Nephron progenitor cell (in vitro differentiated cells): ENCODE results near the gene SLC33A1.
A peak's percentile ranks its signal among the peaks of the same experiment; 100 is the strongest.
"Not testable (repeated sequence)": the region's sequence is repeated elsewhere in the genome, so short reads cannot be mapped to it uniquely, and the experiment has no call there.

Source experiments
- DNase-seq: peaks from one replicate; pipeline ENCODE4 v3.0.0; 2021
- H3K27ac Mint-ChIP-seq: 2 replicates; pipeline ENCODE4 v1.8.0; 2021; ENCODE audit warnings: mild to moderate bottlenecking, moderate library complexity, mixed read lengths
- H3K27me3 Mint-ChIP-seq: 2 replicates; pipeline ENCODE4 v1.8.0; 2021; ENCODE audit warnings: mild to moderate bottlenecking, low read depth, mixed read lengths; ENCODE audit not compliant: poor library complexity
- H3K36me3 Mint-ChIP-seq: 2 replicates; pipeline ENCODE4 v1.8.0; 2021; ENCODE audit warnings: low read depth, mixed read lengths
- H3K4me1 Mint-ChIP-seq: 2 replicates; pipeline ENCODE4 v1.8.0; 2021; ENCODE audit warnings: mixed read lengths
- H3K4me3 Mint-ChIP-seq: 2 replicates; pipeline ENCODE4 v1.8.0; 2021; ENCODE audit warnings: mild to moderate bottlenecking, moderate library complexity, mixed read lengths
- H3K9me3 Mint-ChIP-seq: 2 replicates; pipeline ENCODE4 v1.8.0; 2021; ENCODE audit warnings: mild to moderate bottlenecking, moderate library complexity, mixed read lengths
- CTCF ChIP-seq: fragments of 200-600 bp; sonication (generic); IDR thresholded peaks from 2 replicates; pipeline ENCODE4 v1.5.0; 2021; ENCODE audit warnings: antibody characterized with exemption

Gene SLC33A1

GRCh38 chr3:155889212-155889611 is 35.0 kb upstream of the SLC33A1 start:
- Mint-ChIP-seq H3K36me3 (peaks cover 36% of the 10 kb centered on the region), H3K4me1 (peaks cover 12% of the 10 kb centered on the region), H3K27me3 (no peaks in the 10 kb centered on the region), H3K27ac (peak overlapping the region; percentile 96), H3K9me3 (no peaks in the 10 kb centered on the region), H3K4me3 (no peak overlapping the region)
- DNase-seq = no peak
- no peak for TF ChIP-seq CTCF

GRCh38 chr3:155886915-155887314 is 32.7 kb upstream of the SLC33A1 start:
- no peak for DNase-seq
- Mint-ChIP-seq H3K27ac (peak overlapping the region; percentile 80), H3K4me1 (peaks cover 12% of the 10 kb centered on the region), H3K4me3 (no peak overlapping the region), H3K9me3 (no peaks in the 10 kb centered on the region), H3K27me3 (no peaks in the 10 kb centered on the region), H3K36me3 (peaks cover 17% of the 10 kb centered on the region)
- TF ChIP-seq CTCF = no peak

- not testable (repeated sequence) for H3K27me3 Mint-ChIP-seq, H3K4me3 Mint-ChIP-seq, H3K27ac Mint-ChIP-seq, H3K9me3 Mint-ChIP-seq, DNase-seq
- Mint-ChIP-seq H3K36me3 (peaks cover 13% of the 10 kb centered on the region), H3K4me1 (peaks cover 12% of the 10 kb centered on the region)
These were observed 32.1 kb upstream of the SLC33A1 start for GRCh38 chr3:155886348-155886747.

GRCh38 chr3:155885292-155885691 is 31.1 kb upstream of the SLC33A1 start:
- Mint-ChIP-seq H3K4me3 (no peak overlapping the region), H3K36me3 (peaks cover 10% of the 10 kb centered on the region), H3K9me3 (peaks cover 2% of the 10 kb centered on the region), H3K4me1 (peaks cover 12% of the 10 kb centered on the region), H3K27ac (no peak overlapping the region), H3K27me3 (no peaks in the 10 kb centered on the region)
- TF ChIP-seq CTCF = no peak
- no peak for DNase-seq

GRCh38 chr3:155884292-155884691 is 30.1 kb upstream of the SLC33A1 start:
- Mint-ChIP-seq H3K4me1 (peaks cover 5% of the 10 kb centered on the region), H3K36me3 (peaks cover 15% of the 10 kb centered on the region), H3K27ac (no peak overlapping the region), H3K27me3 (no peaks in the 10 kb centered on the region), H3K4me3 (no peak overlapping the region), H3K9me3 (peaks cover 5% of the 10 kb centered on the region)
- no peak for DNase-seq
- no peak for TF ChIP-seq CTCF

GRCh38 chr3:155880286-155880685 is 26.1 kb upstream of the SLC33A1 start:
- Mint-ChIP-seq H3K9me3 (peaks cover 5% of the 10 kb centered on the region), H3K27ac (no peak overlapping the region), H3K27me3 (no peaks in the 10 kb centered on the region), H3K36me3 (peaks cover 27% of the 10 kb centered on the region), H3K4me3 (no peak overlapping the region), H3K4me1 (peaks cover 18% of the 10 kb centered on the region)
- no peak for TF ChIP-seq CTCF
- no peak for DNase-seq
